Muscle layer of colon (tissue), 2 donors: ENCODE results near the gene RETREG3.

ENCODE experiments used
- H3K27ac ChIP-seq: one replicate; pipeline ENCODE4 v1.7.0; 2013; ENCODE audit warnings: low read depth, mild to moderate bottlenecking, low read length, moderate library complexity
- H3K27me3 ChIP-seq, 2 donors: one replicate each; pipeline ENCODE4 v1.7.0; 2013; ENCODE audit warnings: low read length in 2 of 2, mild to moderate bottlenecking in 2 of 2; ENCODE audit not compliant: insufficient read depth in 2 of 2, control insufficient read depth in 1 of 2
- H3K36me3 ChIP-seq: one replicate; pipeline ENCODE4 v1.7.0; 2013; ENCODE audit warnings: mild to moderate bottlenecking, low read length; ENCODE audit not compliant: insufficient read depth
- H3K4me1 ChIP-seq: one replicate; pipeline ENCODE4 v1.7.0; 2013; ENCODE audit warnings: mild to moderate bottlenecking, low read length; ENCODE audit not compliant: insufficient read depth
- H3K4me3 ChIP-seq, 2 donors: one replicate each; pipeline ENCODE4 v1.7.0; 2013; ENCODE audit warnings: low read length in 2 of 2, low read depth in 1 of 2, mild to moderate bottlenecking in 1 of 2, moderate library complexity in 1 of 2
- H3K9ac ChIP-seq: one replicate; pipeline ENCODE4 v1.7.0; 2013; ENCODE audit warnings: low read length
- H3K9me3 ChIP-seq: one replicate; pipeline ENCODE4 v1.7.0; 2013; ENCODE audit warnings: mild to moderate bottlenecking, low read length
- donor health status: abdominal sarcoma.
- donor health status: Adenocarcinoma of cecum.

The RETREG3 gene

DNA sequence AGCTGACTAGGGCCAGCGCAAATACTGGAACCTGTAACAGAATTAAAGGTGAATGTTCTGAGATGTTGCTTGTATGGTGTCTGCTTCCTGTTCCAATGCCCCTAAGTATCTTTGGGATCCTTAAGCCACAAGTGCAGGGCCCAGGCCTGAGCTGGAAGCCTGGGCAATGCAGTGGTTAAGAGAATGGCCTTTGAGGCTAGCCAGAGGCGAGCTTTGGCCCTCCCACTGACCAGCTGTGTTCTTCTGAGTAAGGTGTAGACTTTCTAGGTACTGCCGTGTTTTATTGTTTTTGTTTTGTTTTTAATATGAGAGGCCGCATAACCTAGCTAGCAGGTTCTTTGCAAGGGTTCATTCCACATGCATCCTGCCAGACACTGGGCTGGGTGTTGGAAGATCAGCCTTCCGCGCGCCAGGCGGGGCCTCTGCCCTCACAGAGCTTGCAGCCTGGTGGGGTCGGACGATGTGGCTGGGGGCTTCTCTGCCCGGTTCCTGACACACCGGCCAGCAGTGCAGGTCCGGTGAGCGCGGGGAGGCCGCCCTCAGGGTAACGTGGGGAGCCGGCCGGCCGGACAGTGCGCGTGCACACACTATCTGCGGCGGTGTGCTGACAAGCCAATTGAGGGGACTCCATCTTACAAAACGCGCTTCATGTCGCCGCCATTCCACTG lies 42.8 kb downstream of the RETREG3 start:
- no peaks in the 10 kb centered on the region for H3K9me3 ChIP-seq
- peaks cover 54% of the 10 kb centered on the region for H3K36me3 ChIP-seq
- H3K27me3 ChIP-seq = no peaks in the 10 kb centered on the region
- H3K9ac ChIP-seq = peak overlapping the region; percentile 61
- peaks cover 44% of the 10 kb centered on the region for H3K4me1 ChIP-seq
- H3K27ac ChIP-seq = peak overlapping the region; percentile 95
- peak overlapping the region; percentile 94 to 97 for H3K4me3 ChIP-seq

DNA sequence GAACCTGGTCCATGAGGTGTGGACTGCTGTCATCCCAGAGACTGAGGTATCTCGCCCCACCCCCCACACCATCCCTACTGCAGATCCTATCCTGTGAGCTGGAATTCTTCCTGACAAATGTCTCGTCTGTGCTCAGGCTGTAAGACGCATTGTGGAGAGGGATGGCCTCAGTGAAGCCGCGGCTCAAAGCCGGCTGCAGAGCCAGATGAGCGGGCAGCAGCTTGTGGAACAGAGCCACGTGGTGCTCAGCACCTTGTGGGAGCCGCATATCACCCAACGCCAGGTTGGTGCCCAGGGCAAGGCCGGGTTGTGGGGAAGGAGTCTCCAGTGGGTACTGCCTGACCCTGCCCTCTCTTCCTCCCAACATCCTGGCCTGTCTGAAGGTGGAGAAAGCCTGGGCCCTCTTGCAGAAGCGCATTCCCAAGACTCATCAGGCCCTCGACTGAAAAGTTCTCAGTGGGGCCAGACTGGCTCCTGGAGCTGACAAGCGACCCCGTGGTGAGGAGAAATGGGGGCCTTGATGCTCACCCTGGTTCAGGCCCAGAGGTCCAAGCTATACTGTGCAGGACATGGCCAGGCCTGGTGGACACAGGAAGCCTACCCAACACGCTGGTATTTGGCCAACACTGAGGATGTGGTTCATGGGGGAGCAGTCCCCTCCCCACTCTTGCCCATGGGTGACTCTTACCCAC lies 43.5 kb downstream of the RETREG3 start:
- Histone ChIP-seq H3K27me3 (no peaks in the 10 kb centered on the region), H3K36me3 (peaks cover 48% of the 10 kb centered on the region), H3K9me3 (no peaks in the 10 kb centered on the region), H3K9ac (peak overlapping the region; percentile 61), H3K27ac (peak overlapping the region; percentile 95), H3K4me3 (peak overlapping the region in 1 of 2 donors; percentile 94), H3K4me1 (peaks cover 46% of the 10 kb centered on the region)

DNA sequence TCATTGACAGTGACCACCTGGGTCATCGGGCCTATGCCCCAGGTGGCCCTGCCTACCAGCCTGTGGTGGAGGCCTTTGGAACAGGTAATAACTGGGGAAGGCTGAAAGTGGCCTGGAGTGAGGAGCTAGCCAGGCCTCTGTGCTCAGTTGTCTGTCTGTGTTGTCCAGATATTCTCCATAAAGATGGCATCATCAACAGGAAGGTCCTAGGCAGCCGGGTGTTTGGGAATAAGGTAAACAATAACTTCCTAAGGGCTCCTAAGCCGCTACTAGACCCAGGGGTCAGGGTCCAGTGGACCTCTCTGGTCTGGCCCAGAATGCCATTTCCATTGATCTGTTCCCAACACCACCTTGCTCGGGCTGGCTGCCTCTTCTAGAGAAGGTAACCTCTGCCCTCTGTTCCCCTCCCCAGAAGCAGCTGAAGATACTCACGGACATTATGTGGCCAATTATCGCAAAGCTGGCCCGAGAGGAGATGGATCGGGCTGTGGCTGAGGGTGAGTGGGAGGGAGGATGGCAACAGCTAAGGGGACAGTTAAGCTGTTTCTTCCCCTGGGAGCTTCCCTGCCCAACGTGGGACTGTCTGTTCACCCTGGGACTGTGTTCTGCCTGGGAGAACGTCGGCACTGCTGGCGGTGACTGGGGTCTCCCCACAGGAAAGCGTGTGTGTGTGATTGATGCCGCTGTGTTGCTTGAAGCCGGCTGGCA lies 44.2 kb downstream of the RETREG3 start:
- Histone ChIP-seq H3K27ac (no peak overlapping the region), H3K9me3 (no peaks in the 10 kb centered on the region), H3K9ac (no peak overlapping the region), H3K36me3 (peaks cover 41% of the 10 kb centered on the region), H3K27me3 (no peaks in the 10 kb centered on the region), H3K4me1 (peaks cover 46% of the 10 kb centered on the region), H3K4me3 (no peak overlapping the region)

DNA sequence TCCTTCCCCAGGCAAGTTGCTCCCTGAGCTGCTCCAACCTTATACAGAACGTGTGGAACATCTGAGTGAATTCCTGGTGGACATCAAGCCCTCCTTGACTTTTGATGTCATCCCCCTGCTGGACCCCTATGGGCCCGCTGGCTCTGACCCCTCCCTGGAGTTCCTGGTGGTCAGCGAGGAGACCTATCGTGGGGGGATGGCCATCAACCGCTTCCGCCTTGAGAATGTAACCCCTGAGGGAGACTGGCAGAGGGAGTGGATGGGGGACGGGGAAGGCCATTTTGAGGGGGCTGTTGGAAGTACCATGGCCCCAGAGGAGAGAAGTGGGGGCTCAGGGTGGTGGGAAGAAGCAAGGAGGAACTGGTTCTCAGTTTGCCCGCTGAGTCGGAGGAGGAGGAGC lies 45.2 kb downstream of the RETREG3 start:
- Histone ChIP-seq H3K4me3 (peak overlapping the region in 1 of 2 donors; percentile 99), H3K4me1 (peaks cover 46% of the 10 kb centered on the region), H3K36me3 (peaks cover 31% of the 10 kb centered on the region), H3K9ac (no peak overlapping the region), H3K27me3 (no peaks in the 10 kb centered on the region), H3K9me3 (no peaks in the 10 kb centered on the region), H3K27ac (no peak overlapping the region)

DNA sequence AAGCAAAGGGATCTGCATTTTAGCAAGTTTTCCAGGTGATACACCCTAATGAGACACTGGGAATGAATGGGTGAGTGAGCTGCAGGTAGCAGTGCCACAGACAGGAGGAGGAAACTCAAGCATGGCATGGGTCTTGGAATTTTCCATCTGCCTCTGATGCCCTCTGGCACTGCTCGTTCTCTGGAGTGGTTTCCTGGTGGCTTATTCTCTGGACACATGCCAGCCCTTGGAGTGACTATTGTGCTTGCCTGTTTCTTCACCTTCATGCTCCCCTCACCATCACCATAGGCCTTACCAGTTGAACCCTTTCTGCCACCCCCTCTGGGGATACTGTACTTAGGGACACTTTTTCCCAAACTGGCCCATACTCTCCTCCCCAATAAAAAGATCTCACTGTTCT lies 45.6 kb downstream of the RETREG3 start:
- H3K9me3 ChIP-seq = no peaks in the 10 kb centered on the region
- H3K9ac ChIP-seq = no peak overlapping the region
- no peaks in the 10 kb centered on the region for H3K27me3 ChIP-seq
- peak overlapping the region; percentile 81 for H3K27ac ChIP-seq
- H3K4me3 ChIP-seq = peak overlapping the region in 1 of 2 donors; percentile 99
- peaks cover 42% of the 10 kb centered on the region for H3K4me1 ChIP-seq
- H3K36me3 ChIP-seq = peaks cover 27% of the 10 kb centered on the region

DNA sequence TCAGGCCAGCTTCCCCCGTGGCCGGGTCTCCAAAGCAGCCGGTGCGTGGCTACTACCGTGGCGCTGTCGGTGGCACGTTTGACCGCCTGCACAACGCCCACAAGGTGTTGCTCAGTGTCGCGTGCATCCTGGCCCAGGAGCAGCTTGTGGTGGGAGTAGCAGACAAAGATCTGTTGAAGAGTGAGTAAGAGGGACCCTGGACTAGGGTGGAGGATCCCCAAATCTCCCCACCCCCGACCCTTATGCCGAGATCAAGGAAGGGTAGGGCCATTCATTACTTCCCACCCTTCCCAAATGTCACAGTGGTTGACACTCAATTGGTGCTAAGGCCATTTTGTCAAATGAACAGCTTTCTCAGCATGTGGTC lies 46.0 kb downstream of the RETREG3 start:
- Histone ChIP-seq H3K9me3 (no peaks in the 10 kb centered on the region), H3K4me3 (peak overlapping the region; percentile 91 to 99), H3K27ac (peak overlapping the region; percentile 81), H3K9ac (peak overlapping the region; percentile 55), H3K36me3 (peaks cover 24% of the 10 kb centered on the region), H3K4me1 (peaks cover 38% of the 10 kb centered on the region), H3K27me3 (no peaks in the 10 kb centered on the region)

DNA sequence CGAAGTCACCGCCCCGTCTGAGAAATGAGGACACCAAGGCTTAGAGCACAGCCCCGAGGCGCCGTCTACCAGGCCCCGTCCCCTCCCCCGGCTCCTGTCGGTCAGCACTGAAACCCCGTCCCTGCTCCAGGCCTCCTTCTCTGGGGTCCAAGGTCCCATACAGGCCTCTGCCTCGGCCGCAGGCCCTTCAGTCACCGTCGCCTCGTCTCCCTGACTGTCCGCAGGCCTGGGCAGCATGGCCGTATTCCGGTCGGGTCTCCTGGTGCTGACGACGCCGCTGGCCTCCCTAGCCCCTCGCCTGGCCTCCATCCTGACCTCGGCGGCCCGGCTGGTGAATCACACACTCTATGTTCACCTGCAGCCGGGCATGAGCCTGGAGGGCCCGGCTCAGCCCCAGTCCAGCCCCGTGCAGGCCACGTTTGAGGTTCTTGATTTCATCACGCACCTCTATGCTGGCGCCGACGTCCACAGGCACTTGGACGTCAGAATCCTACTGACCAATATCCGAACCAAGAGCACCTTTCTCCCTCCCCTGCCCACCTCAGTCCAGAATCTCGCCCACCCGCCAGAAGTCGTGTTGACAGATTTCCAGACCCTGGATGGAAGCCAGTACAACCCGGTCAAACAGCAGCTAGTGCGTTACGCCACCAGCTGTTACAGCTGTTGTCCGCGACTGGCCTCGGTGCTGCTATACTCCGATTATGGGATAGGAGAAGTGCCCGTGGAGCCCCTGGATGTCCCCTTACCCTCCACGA lies 46.6 kb downstream of the RETREG3 start:
- H3K27ac ChIP-seq = peak overlapping the region; percentile 81
- peak overlapping the region; percentile 91 to 99 for H3K4me3 ChIP-seq
- no peaks in the 10 kb centered on the region for H3K9me3 ChIP-seq
- H3K9ac ChIP-seq = peak overlapping the region; percentile 55
- H3K27me3 ChIP-seq = no peaks in the 10 kb centered on the region
- peaks cover 24% of the 10 kb centered on the region for H3K36me3 ChIP-seq
- H3K4me1 ChIP-seq = peaks cover 34% of the 10 kb centered on the region

DNA sequence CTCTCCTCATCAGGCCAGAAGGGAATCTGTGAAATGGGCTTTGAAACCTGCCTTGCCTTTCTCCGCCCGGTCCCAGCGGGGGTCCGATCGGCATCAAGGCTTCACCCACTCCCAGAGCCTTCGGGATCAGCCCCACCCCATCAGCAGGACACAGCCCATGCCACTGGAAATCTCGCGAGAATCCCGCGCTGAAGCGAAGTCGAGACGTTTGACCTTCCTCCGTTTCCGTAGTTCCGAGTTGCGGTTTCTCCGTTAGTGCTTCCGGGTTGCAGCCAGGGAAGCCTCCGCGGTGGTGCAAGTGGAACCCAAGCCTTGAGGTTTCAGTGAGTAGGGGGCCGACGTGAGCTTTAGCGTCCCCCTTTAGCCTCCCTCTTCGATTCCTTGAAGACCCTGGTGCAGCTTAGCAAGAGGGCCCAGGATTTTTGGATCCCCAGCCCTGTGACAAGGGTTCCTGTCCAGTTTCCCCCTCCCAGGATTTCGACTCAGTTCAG lies 47.2 kb downstream of the RETREG3 start, which contains the start of gene COASY:
Gene COASY (plus strand): TSS at position 252 of the 491 bp plus-strand sequence. CDS start 475 bp downstream, outside the sequence.
- Histone ChIP-seq H3K27me3 (no peaks in the 10 kb centered on the region), H3K4me1 (peaks cover 33% of the 10 kb centered on the region), H3K36me3 (peaks cover 24% of the 10 kb centered on the region), H3K4me3 (peak within 1 kb of the TSS; percentile 91 to 99), H3K9ac (peak within 1 kb of the TSS; percentile 55), H3K9me3 (no peaks in the 10 kb centered on the region), H3K27ac (peak within 1 kb of the TSS; percentile 81)

DNA sequence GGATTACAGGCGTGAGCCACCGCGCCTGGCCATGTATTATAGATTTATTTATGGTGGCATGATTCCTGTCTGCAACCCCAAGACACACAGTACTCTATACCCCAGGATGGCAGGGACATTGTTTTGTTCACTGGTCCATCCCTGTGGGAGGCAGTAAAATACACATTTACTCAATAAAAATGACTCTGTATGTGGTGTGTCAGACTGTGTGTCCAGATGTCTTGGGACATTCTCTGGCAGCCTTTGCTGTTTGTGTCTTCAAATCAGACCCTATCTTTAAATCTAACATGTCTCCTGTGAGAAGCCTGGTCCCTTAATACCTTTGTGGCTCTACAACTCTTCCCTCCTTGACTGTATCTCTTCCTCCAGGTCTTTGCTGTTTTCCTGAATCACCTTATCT lies 48.9 kb downstream of the RETREG3 start:
- no peaks in the 10 kb centered on the region for H3K9me3 ChIP-seq
- H3K27ac ChIP-seq = no peak overlapping the region
- no peak overlapping the region for H3K9ac ChIP-seq
- H3K4me3 ChIP-seq = no peak overlapping the region
- no peaks in the 10 kb centered on the region for H3K27me3 ChIP-seq
- peaks cover 28% of the 10 kb centered on the region for H3K4me1 ChIP-seq
- peaks cover 15% of the 10 kb centered on the region for H3K36me3 ChIP-seq

DNA sequence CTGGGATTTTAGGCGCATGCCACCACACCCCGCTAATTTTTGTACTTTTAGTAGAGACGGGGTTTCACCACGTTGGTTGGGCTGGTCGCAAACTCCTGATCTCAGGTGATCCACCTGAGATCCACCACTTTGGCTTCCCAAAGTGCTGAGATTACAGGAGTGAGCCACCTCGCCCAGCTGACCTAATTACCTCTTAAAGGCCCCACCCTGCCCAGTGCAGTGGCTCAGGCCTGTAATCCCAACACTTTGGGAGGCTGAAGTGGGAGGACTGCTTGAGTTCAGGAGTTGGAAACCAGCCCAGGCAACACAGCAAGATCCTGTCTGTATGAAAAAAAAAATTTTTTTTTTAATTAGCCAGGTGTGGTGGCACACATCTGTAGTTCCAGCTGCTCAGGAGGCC lies 50.1 kb downstream of the RETREG3 start:
- Histone ChIP-seq H3K9ac (no peak overlapping the region), H3K27ac (no peak overlapping the region)

More for the DNA sequence above, 50.1 kb downstream of the RETREG3 start:
- Histone ChIP-seq H3K27me3 (no peaks in the 10 kb centered on the region), H3K4me1 (peaks cover 29% of the 10 kb centered on the region), H3K36me3 (peaks cover 3% of the 10 kb centered on the region), H3K9me3 (no peaks in the 10 kb centered on the region), H3K4me3 (no peak overlapping the region)
